ENCODE data around the gene HEY2.

HEY2 gene

DNA sequence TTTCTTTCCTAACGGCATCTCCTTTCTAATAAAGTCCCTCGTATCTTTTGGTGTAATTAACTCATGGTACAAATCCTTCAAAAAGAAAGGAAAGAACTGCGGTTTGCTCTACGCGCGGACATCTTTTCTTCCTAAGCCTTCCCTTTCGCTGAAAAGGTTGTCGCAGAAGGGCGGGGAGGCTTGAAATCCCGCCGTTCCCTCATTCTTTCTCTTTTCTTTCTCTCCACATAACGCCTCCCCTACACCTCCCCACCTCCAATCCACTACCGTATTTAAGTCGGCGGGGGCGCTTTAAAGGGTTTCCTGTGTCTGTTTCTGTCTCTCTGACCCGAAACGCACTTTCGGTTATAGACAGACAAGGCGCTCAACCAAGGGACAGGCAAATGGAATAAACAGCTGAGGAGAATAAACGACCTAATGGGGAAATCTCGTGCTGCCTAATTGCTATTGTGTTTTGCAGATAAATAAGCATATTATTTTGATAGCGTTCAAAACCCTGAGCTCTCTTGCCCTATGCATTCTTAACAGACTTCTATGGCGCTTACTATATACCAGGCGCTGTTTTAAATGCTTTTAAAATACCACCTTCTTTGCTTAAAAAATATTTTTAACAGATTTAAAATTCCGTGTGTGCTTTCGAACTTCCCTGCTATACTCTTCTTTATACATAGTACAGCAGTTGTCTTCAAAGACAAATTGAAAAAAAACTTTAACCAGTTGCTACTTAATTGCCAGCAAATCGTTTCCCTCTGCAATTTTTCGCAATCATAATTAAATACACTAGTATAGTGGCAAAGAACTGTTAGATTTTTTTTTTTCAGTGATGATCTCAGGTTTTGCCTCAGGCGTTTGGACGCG lies 2.5 kb upstream of the HEY2 start:
- peak overlapping the region; percentile 48 for H3K4me3 ChIP-seq (ENCODE audit: low read depth, low read length)
- in situ Hi-C loops (cut with HindIII; ENCODE audit: low sequenced_read_pairs) = no loop called here
- DNase-seq (ENCODE audit: low read depth, low spot score) = peak; percentile 79
- TF ChIP-seq CTCF (IDR thresholded peaks at IDR 0.05; ENCODE audit: low read depth, low read length) = peak; percentile 7

DNA sequence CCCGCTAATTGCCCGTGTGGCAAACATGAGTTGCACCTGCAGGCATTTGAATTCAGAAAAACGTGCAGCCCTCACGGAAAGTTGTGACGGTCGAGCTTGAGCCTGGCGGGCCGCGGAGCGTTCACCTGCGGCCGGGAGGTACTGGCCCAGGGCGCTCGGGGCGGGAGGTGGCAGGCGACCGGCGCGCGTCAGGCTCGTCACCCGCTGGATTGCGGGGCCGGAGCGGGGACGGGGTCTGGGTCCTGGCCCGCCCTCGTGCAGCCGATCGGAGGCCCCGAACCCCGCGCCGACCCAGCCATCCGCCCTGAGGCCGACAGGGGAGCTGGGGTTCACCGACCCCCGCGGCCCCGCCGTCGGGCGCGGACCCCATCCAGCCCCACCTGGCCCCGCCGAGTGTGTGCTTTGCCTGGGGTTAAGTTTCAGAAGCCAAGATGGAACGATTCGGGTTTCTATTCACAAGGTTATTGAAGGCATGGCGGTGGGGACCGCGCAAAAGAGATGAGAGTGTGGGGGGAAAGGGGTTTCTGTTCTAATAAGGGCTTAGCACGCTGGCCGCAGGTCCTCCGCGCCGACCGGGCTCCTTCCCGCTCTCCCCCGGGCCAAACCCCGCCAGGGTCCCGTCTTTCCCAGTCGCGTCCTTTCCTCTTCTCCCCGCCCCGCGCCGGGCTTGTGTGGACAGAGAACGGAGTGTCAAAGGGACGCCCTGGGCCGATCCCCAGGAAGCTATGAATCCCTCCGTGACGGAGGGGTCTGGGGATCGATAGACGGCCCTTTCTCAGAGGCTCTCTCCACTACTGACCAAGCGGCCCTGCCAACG lies 1.6 kb upstream of the HEY2 start:
- no peak for DNase-seq (ENCODE audit: low read depth, low spot score)

GRCh38 chr6:125748406-125749172 lies 843 bp upstream of the HEY2 start:
- in situ Hi-C loops (cut with HindIII; ENCODE audit: low sequenced_read_pairs) = no loop called here
- peak; percentile 36 for DNase-seq (ENCODE audit: low read depth, low spot score)
- H3K4me3 ChIP-seq (ENCODE audit: low read depth, low read length) = peak overlapping the region; percentile 48
- TF ChIP-seq CTCF (IDR thresholded peaks at IDR 0.05; ENCODE audit: low read depth, low read length) = no peak

More for the DNA sequence above, 1.6 kb upstream of the HEY2 start:
- TF ChIP-seq CTCF (IDR thresholded peaks at IDR 0.05; ENCODE audit: low read depth, low read length) = no peak
- H3K4me3 ChIP-seq (ENCODE audit: low read depth, low read length) = peak overlapping the region; percentile 48
- in situ Hi-C loops (cut with HindIII; ENCODE audit: low sequenced_read_pairs) = no loop called here

DNA sequence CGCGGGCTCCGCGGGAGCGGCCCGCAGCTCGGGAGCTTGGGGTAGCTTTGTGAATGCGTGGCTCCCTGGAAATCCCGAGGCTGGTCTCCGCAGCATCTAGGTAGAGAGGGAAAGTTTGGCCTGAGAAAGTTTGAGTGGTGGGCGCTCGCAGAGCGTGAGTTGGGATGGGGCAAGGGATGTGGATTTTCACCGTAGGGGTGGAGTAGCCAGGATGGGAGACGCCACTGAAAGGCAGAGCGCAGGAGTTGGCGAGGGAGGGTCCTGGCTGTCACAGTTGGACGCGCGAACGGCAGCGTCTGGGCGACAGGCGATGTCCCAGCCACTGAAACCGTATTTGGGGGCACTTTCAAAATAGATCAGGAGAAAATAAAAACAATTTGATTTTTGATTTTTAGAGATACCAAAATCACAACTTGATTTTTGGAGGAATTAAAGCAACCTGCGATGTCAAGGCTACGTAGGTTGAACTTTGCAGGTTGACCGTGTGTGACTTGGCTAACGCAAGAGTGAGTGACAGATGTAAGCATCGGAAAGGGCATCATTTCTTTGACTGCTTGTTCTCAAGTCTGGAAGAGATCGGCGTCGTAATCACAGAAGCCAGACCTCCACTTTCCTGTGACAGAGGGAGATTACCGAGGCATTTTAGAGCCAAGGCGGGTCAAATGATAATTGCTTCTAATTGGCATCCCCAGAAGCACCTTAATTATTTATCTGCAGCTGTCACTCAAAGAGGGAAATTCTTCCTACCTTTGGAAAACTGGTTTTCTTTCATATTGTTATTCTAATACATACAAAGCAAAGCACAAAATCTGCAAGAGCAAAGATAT lies 646 bp downstream of the HEY2 start:
- TF ChIP-seq CTCF (IDR thresholded peaks at IDR 0.05; ENCODE audit: low read depth, low read length) = no peak
- H3K4me3 ChIP-seq (ENCODE audit: low read depth, low read length) = peak overlapping the region; percentile 45
- no peak for DNase-seq (ENCODE audit: low read depth, low spot score)
- in situ Hi-C loops (cut with HindIII; ENCODE audit: low sequenced_read_pairs) = loop anchor here (25.0 kb wide), 1 partner anchor 413 kb away; no protein-coding TSS in a partner anchor

GRCh38 chr6:125750692-125751333 lies 1.4 kb downstream of the HEY2 start:
- DNase-seq (ENCODE audit: low read depth, low spot score) = no peak
- no peak overlapping the region for H3K4me3 ChIP-seq (ENCODE audit: low read depth, low read length)
- TF ChIP-seq CTCF (IDR thresholded peaks at IDR 0.05; ENCODE audit: low read depth, low read length) = no peak
- in situ Hi-C loops (cut with HindIII; ENCODE audit: low sequenced_read_pairs) = loop anchor here (25.0 kb wide), 1 partner anchor 414 kb away; no protein-coding TSS in a partner anchor

All from astrocyte of the spinal cord (primary cell).